ENCODE results near the gene DTL. TPM values are rescaled to one million over a fixed set of nuclear protein-coding genes. Genes with fewer than 3 reads are reported as not detected.

The DTL gene
- total RNA-seq, 1 donor from 2014 or later, result 76.6 TPM

DNA sequence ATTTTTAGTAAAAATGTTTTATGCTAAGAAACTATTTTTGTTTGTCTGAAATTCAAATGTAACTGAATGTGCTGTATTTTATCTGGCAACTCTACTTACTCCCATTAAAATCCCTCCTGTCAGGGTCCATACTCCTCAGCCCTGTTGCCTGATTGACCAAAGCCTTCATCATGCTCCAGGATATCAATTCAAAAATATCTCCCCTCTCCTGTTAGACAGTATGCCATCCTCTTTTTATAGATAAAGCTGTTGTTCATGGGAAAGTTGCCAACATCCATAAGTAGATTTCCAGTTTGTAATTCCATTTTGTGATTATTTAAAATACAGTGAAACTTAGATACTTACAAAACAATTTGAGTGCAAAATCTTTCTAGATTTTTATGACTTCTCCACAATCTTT, 65.7 kb downstream of the DTL start:
- H3K36me3 Mint-ChIP-seq, result peaks cover 52% of the 10 kb centered on the region
- no peak for TF ChIP-seq EZH2 (IDR thresholded peaks at IDR 0.05)
- TF ChIP-seq CTCF (IDR thresholded peaks at IDR 0.05), result no peak
- no peak for TF ChIP-seq EZH2phosphoT487 (IDR thresholded peaks at IDR 0.05)
- H3K27ac Mint-ChIP-seq, result no peak overlapping the region
- Histone ChIP-seq H3K9me3 (ENCODE audit: low read depth) (no peaks in the 10 kb centered on the region), H2AFZ (replicated peaks) (no peak overlapping the region), H3K4me1 (peaks cover 15% of the 10 kb centered on the region), H3K9ac (no peak overlapping the region), H4K20me1 (ENCODE audit: low read depth) (peaks cover 20% of the 10 kb centered on the region), H3K27ac (no peak overlapping the region), H3K36me3 (peaks cover 24% of the 10 kb centered on the region), H3K4me2 (no peak overlapping the region), H3K27me3 (no peaks in the 10 kb centered on the region), H3K4me3 (no peak overlapping the region), H3F3A (ENCODE audit: low read depth) (peaks cover 12% of the 10 kb centered on the region), H3K79me2 (ENCODE audit: low read depth) (peaks cover 39% of the 10 kb centered on the region)
- H3K27me3 Mint-ChIP-seq (ENCODE audit: insufficient read depth, low read depth), result no peaks in the 10 kb centered on the region
- DNase-seq (ENCODE audit: low spot score), result no peak
- H3K9me3 Mint-ChIP-seq, result peaks cover 13% of the 10 kb centered on the region
- no peak overlapping the region for H3K4me3 Mint-ChIP-seq
- no peaks in the 10 kb centered on the region for H3K4me1 Mint-ChIP-seq

DNA sequence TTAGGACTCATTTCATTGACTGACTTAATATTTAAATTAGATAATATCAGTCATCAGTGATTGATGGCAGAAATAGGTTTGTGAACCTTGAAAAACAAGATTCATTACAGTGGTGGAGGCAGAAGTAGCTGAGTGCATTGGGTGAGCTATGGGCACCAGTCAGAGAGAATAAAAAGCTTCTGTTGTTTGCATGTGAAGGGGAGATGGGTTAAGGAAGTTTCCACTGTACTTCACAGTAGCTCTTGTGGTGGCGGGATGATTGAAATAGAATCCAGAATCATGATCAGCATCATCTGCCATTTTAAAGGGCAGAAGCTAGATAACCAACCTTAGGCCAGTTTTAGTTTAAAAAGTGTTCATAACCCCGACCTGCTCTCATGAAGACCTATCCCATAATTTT, 66.2 kb downstream of the DTL start:
- Histone ChIP-seq H3K36me3 (peaks cover 24% of the 10 kb centered on the region), H3F3A (ENCODE audit: low read depth) (peaks cover 12% of the 10 kb centered on the region), H2AFZ (replicated peaks) (no peak overlapping the region), H3K9ac (no peak overlapping the region), H3K4me3 (no peak overlapping the region), H3K79me2 (ENCODE audit: low read depth) (peaks cover 35% of the 10 kb centered on the region), H3K4me2 (no peak overlapping the region), H3K4me1 (peaks cover 18% of the 10 kb centered on the region), H3K27me3 (no peaks in the 10 kb centered on the region), H4K20me1 (ENCODE audit: low read depth) (peaks cover 22% of the 10 kb centered on the region), H3K9me3 (ENCODE audit: low read depth) (no peaks in the 10 kb centered on the region), H3K27ac (no peak overlapping the region)
- Mint-ChIP-seq H3K4me1 (no peaks in the 10 kb centered on the region), H3K9me3 (peaks cover 10% of the 10 kb centered on the region), H3K36me3 (peaks cover 49% of the 10 kb centered on the region), H3K27ac (no peak overlapping the region), H3K4me3 (no peak overlapping the region), H3K27me3 (ENCODE audit: insufficient read depth, low read depth) (no peaks in the 10 kb centered on the region)
- DNase-seq (ENCODE audit: low spot score), result no peak
- TF ChIP-seq EZH2 (IDR thresholded peaks at IDR 0.05) (no peak), CTCF (IDR thresholded peaks at IDR 0.05) (no peak), EZH2phosphoT487 (IDR thresholded peaks at IDR 0.05) (no peak)

DNA sequence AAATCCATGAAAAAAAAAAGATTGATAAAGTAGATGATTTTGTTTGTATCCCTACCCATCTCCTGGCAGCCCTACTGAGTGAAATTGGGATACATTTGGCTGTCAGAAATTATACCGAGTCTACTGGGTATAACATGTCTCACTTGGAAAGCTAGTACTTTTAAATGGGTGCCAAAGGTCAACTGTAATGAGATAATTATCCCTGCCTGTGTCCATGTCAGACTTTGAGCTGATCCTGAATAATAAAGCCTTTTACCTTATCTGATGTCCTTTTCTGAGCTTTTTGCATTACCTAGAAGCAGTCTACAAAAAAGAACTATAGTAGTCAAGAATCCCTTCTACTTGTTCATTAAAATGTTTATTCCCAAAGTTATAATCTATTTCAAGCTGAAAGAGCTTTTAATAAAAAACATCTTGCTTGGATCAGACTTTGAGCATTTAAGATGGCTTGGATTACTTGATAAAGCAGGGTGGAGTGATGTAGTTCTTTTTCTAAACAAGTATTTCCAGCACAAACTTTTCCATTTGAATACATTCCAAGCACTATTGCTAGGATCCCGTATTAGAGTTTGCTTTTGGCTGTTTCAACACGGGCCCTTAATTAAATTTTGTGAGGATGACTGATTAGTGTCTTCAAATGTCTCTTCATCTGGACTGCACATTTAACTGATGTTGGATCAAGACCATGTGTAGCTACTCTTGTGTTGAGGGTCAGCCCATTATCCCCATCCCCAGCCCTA, 69.2 kb downstream of the DTL start:
- Mint-ChIP-seq H3K27me3 (ENCODE audit: insufficient read depth, low read depth) (no peaks in the 10 kb centered on the region), H3K4me1 (no peaks in the 10 kb centered on the region), H3K4me3 (no peak overlapping the region), H3K9me3 (no peaks in the 10 kb centered on the region), H3K36me3 (peaks cover 27% of the 10 kb centered on the region), H3K27ac (no peak overlapping the region)
- H3K27ac ChIP-seq, result no peak overlapping the region
- no peak overlapping the region for H3K4me2 ChIP-seq
- H2AFZ ChIP-seq (replicated peaks), result no peak overlapping the region
- H3K9me3 ChIP-seq (ENCODE audit: low read depth), result no peaks in the 10 kb centered on the region
- H3K4me3 ChIP-seq, result no peak overlapping the region
- peaks cover 22% of the 10 kb centered on the region for H4K20me1 ChIP-seq (ENCODE audit: low read depth)
- no peak for DNase-seq (ENCODE audit: low spot score)
- no peak for TF ChIP-seq CTCF (IDR thresholded peaks at IDR 0.05)
- no peak for TF ChIP-seq EZH2 (IDR thresholded peaks at IDR 0.05)
- no peak for TF ChIP-seq EZH2phosphoT487 (IDR thresholded peaks at IDR 0.05)
- H3K79me2 ChIP-seq (ENCODE audit: low read depth), result peaks cover 15% of the 10 kb centered on the region
- no peaks in the 10 kb centered on the region for H3K27me3 ChIP-seq
- H3K9ac ChIP-seq, result no peak overlapping the region
- peaks cover 10% of the 10 kb centered on the region for H3K4me1 ChIP-seq
- peaks cover 24% of the 10 kb centered on the region for H3K36me3 ChIP-seq
- peaks cover 6% of the 10 kb centered on the region for H3F3A ChIP-seq (ENCODE audit: low read depth)
